BJ (cell line): ENCODE measurements around the gene RIMOC1. TPM values are rescaled to one million over a fixed set of nuclear protein-coding genes. Genes with fewer than 3 reads are reported as not detected.
"Not testable (repeated sequence)": the region's sequence is repeated elsewhere in the genome, so short reads cannot be mapped to it uniquely, and the experiment has no call there.

Experiments
- CTCF ChIA-PET: fragments of 350-600 bp; formaldehyde crosslinking; extraction: SDS; loops from one replicate; lab custom pipeline; 2021; ENCODE audit warnings: antibody characterized with exemption, inconsistent platforms; lab: Yijun Ruan, JAX
- POLR2A ChIA-PET: fragments of 300-600 bp; sonication (Branson Sonifier 250); formaldehyde crosslinking; extraction: SDS; loops from one replicate; lab custom pipeline; 2021; ENCODE audit warnings: antibody characterized with exemption; lab: Charles Lee
- DNase-seq: peaks from one replicate; pipeline ENCODE4 v3.0.0-alpha.2; 2011; ENCODE audit warnings: low read depth
- H3K27me3 ChIP-seq: 2 replicates; pipeline ENCODE4 v1.6.0; 2011; ENCODE audit warnings: low read length; ENCODE audit not compliant: control insufficient read depth, insufficient read depth
- H3K36me3 ChIP-seq: 2 replicates; pipeline ENCODE4 v1.5.1; 2011; ENCODE audit warnings: low read length; ENCODE audit not compliant: control insufficient read depth, insufficient read depth
- H3K4me3 ChIP-seq: 2 replicates; pipeline ENCODE4 v1.5.1; 2011; ENCODE audit warnings: low read depth, mild to moderate bottlenecking, control low read depth, low read length
- CTCF ChIP-seq: IDR thresholded peaks from 2 replicates; pipeline ENCODE4 v1.5.1; 2011; ENCODE audit warnings: low read depth, mild to moderate bottlenecking, control low read depth, inconsistent platforms, low read length, moderate library complexity; ENCODE audit not compliant: insufficient read depth
- polyA plus RNA-seq: library from polyadenylated mRNA; depleted of rRNA; stranded (reverse); fragments of >200 nt; gene quantifications from 2 replicates; pipeline ENCODE4 v1.2.3, GENCODE V29; 2011

RIMOC1 gene
- polyA plus RNA-seq, 1 experiment: 11.1 TPM

- POLR2A ChIA-PET: no interaction called here
- no peak for DNase-seq
- CTCF ChIA-PET: interaction anchor here (1.0 to 1.6 kb wide), 2 partner anchors 9 to 127 kb away, joined by 3 to 4 read pairs; no protein-coding TSS in a partner anchor
- Histone ChIP-seq H3K27me3 (no peaks in the 10 kb centered on the region), H3K36me3 (no peaks in the 10 kb centered on the region), H3K4me3 (no peak overlapping the region)
- TF ChIP-seq CTCF: no peak
These were observed 24.9 kb downstream of the RIMOC1 start for GRCh38 chr5:41929035-41929434.

- POLR2A ChIA-PET: no interaction called here
- no peak for TF ChIP-seq CTCF
- DNase-seq: no peak
- H3K4me3 ChIP-seq: no peak overlapping the region
- peaks cover 3% of the 10 kb centered on the region for H3K36me3 ChIP-seq
- H3K27me3 ChIP-seq: no peaks in the 10 kb centered on the region
- CTCF ChIA-PET: no interaction called here
These were observed 28.6 kb downstream of the RIMOC1 start for GRCh38 chr5:41932770-41933169.

- Histone ChIP-seq H3K36me3 (peaks cover 3% of the 10 kb centered on the region), H3K27me3 (no peaks in the 10 kb centered on the region), H3K4me3 (no peak overlapping the region)
- ChIA-PET POLR2A (no interaction called here), CTCF (no interaction called here)
- DNase-seq: no peak
- no peak for TF ChIP-seq CTCF
These were observed 31.4 kb downstream of the RIMOC1 start for GRCh38 chr5:41935544-41935943.

- Histone ChIP-seq H3K27me3 (no peaks in the 10 kb centered on the region), H3K36me3 (no peaks in the 10 kb centered on the region), H3K4me3 (no peak overlapping the region)
- CTCF ChIA-PET: interaction anchor here (0.7 to 1.0 kb wide), 2 partner anchors 58 to 117 kb away, joined by 3 read pairs; no protein-coding TSS in a partner anchor
- no peak for TF ChIP-seq CTCF
- POLR2A ChIA-PET: no interaction called here
- DNase-seq: no peak
These were observed 36.5 kb downstream of the RIMOC1 start for GRCh38 chr5:41940641-41941040.

GRCh38 chr5:41945332-41945955 is 41.3 kb downstream of the RIMOC1 start:
- H3K36me3 ChIP-seq, CTCF ChIA-PET, POLR2A ChIA-PET, H3K27me3 ChIP-seq, DNase-seq, H3K4me3 ChIP-seq: not testable (repeated sequence)

GRCh38 chr5:41951224-41951623 is 47.1 kb downstream of the RIMOC1 start:
- DNase-seq: no peak
- POLR2A ChIA-PET: no interaction called here
- CTCF ChIA-PET: no interaction called here
- Histone ChIP-seq H3K27me3 (no peaks in the 10 kb centered on the region), H3K36me3 (no peaks in the 10 kb centered on the region), H3K4me3 (no peak overlapping the region)
- TF ChIP-seq CTCF: no peak
